GM21528 (cell line): Measurements from ENCODE around the gene EDN3.
"Not testable (repeated sequence)": the region's sequence is repeated elsewhere in the genome, so short reads cannot be mapped to it uniquely, and the experiment has no call there.

Experiments used
- ATAC-seq: cut with Tn5 transposase; IDR thresholded peaks from one replicate; pipeline ENCODE4 v1.9.1; 2021; ENCODE audit warnings: mild to moderate bottlenecking, moderate library complexity; ENCODE audit not compliant: unreplicated experiment, low FRiP score

EDN3 gene

GRCh38 chr20:59358793-59359192 is 58.4 kb downstream of the EDN3 start:
- not testable (repeated sequence) for ATAC-seq

- no peak for ATAC-seq
Measured at GRCh38 chr20:59359906-59360725, 59.7 kb downstream of the EDN3 start.

- ATAC-seq: no peak
Measured at GRCh38 chr20:59360934-59361333, 60.5 kb downstream of the EDN3 start.

DNA sequence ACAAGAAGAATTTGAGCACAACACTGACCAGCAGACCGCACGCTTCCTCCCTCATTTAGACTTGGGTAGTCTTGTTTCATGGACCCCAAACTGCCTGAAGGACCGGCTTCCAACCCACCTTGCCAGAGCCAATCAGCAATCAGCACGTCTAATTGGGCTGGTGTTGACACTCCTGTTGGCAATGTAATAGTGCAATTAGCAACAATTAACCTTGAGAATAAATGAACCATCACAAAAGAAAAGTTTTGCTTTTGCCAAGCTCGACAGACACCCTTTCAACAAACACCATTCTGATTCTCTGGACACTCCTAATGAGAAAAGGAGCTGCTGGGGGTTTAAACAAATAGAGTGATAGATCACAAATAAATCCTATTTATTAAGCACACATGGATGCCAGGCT is 61.0 kb downstream of the EDN3 start:
- ATAC-seq: no peak

- no peak for ATAC-seq
Measured at GRCh38 chr20:59363101-59363500, 62.7 kb downstream of the EDN3 start.

GRCh38 chr20:59364611-59365010 is 64.2 kb downstream of the EDN3 start:
- no peak for ATAC-seq

- ATAC-seq: no peak
Measured at GRCh38 chr20:59365611-59366285, 65.3 kb downstream of the EDN3 start.

GRCh38 chr20:59371431-59371830 is 71.0 kb downstream of the EDN3 start:
- ATAC-seq: no peak

DNA sequence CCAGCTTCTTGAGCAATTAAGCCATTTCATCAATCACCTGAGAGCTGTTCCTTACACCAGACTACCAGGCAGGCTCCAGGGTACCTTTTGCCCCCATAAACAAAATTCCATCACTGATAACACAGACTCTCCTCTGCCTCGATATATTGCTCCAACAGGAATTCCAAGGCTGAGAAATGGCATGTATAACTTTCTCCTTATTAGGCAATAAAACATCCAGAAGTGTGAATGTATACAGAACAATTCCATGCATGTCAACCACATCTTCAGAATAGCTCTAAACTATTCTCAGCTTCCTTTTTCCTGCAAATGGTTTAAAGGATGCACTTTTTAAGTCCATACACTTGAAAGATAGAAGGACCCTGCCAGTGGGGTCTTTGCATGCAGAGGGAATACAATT is 73.8 kb downstream of the EDN3 start:
- ATAC-seq: no peak

GRCh38 chr20:59375541-59375940 is 75.1 kb downstream of the EDN3 start:
- ATAC-seq: no peak
